GM19328 (cell line): ENCODE results near the gene P2RX7.
"Not testable (repeated sequence)": the region's sequence is repeated elsewhere in the genome, so short reads cannot be mapped to it uniquely, and the experiment has no call there.

ENCODE experiments used
- ATAC-seq: cut with Tn5 transposase; IDR thresholded peaks from one replicate; pipeline ENCODE4 v1.9.1; 2021; ENCODE audit warnings: mild to moderate bottlenecking, moderate library complexity; ENCODE audit not compliant: unreplicated experiment

P2RX7 gene

GRCh38 chr12:121202407-121203355, 70.0 kb downstream of the P2RX7 start:
- no peak for ATAC-seq

DNA sequence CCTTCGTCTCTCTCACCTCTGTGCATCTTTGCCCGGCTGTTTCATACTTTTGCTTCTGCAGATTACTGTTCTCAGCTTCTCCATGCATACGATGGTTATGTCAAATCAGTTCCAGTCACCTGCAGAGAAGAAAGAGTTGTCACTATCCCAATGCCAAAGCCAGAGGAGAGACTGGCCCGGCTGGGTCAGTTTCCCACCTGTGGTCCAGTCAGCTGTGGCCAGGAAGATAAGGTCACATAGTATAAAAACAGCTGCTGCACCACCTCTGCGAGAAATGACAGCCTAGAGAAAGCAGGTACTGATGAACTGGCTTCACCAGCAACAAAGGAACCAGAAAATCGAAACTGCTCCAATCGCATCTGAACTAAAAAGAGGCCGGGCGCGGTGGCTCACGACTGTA, 70.8 kb downstream of the P2RX7 start:
- ATAC-seq = no peak

GRCh38 chr12:121205491-121205890, 72.8 kb downstream of the P2RX7 start:
- no peak for ATAC-seq

- ATAC-seq = not testable (repeated sequence)
Observed at GRCh38 chr12:121208571-121208970, 75.9 kb downstream of the P2RX7 start.

DNA sequence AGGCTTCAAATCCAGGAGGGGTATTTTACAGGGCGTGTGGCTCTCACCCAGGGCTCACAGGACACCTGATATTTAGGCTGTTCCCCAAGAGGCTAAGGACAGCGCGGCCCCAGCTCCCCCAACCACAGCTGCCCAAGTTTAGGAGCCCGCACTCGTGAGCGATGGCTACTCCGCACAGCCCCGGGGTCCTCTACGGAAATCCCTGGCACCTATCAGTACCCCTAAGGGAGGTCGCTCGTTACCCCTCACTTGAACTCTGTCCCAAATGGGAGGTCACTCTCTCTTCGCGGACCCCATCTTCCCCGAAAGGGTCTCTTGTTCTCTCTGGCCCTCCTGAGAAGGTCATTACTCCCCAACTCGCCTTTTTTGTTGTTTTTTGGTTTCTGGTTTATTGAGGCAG, 76.5 kb downstream of the P2RX7 start:
- ATAC-seq = no peak

DNA sequence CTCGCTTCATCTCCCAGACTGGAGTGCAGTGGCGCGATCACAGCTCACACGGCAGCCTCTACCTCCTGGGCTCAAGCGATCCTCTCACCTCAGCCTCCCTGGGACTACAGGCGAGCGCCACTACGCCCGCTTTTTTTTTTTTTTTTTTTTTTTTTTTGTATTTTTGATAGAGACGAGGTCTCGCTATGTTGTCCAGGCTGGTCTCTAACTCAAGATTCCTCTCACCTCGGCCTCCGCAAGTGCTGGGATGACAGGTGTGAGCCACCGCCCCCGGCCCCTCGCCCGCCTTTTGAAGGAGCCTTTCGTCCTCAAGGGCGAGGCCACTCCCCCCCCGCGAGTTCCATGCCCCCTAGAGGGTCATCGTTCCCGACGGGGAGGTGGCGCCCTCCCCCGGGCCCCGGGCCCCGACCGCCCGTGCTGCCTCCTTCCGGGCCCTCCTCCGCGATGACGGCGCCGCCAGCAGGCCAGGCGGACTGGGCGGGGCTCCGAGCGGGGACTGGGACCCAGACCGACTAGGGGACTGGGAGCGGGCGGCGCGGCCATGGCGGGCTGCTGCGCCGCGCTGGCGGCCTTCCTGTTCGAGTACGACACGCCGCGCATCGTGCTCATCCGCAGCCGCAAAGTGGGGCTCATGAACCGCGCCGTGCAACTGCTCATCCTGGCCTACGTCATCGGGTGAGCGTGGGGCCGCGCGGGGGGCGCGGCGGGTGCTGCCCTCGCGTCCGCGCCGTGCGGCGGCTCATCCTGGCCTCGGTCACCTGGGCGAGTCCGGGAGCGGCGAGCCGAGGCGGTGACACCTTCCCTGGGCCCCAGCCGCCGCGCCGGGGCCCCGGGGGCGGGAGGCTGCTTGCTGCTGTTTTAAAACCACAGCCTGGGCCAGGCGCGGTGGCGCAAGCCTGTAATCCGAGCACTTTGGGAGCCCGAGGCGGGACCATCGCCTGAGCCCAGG, 77.2 kb downstream of the P2RX7 start, which contains the start of gene P2RX4:
Gene P2RX4, plus strand, starts transcription at position 506 of the 949 bp plus-strand sequence. Its CDS starts 36 bp downstream, at position 542.
- peak; percentile 88 for ATAC-seq

DNA sequence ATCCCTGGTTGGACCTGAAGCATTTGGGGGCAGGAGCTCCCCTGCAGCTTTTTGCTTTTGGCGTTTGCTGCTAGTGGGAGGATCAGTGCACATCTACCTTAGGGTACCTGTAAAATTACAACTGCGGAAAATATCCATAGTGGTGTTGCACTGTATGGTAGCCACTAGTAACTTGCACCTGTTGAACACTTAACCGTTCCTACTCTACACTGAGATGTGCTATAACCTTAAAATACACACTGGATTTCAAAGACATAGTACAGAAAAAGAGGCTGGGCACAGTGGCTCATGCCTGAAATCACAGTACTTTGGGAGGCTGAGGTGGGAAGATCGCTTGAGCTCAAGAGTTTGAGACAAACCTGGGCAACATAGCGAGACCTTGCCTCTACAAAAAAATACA, 80.2 kb downstream of the P2RX7 start:
- no peak for ATAC-seq

DNA sequence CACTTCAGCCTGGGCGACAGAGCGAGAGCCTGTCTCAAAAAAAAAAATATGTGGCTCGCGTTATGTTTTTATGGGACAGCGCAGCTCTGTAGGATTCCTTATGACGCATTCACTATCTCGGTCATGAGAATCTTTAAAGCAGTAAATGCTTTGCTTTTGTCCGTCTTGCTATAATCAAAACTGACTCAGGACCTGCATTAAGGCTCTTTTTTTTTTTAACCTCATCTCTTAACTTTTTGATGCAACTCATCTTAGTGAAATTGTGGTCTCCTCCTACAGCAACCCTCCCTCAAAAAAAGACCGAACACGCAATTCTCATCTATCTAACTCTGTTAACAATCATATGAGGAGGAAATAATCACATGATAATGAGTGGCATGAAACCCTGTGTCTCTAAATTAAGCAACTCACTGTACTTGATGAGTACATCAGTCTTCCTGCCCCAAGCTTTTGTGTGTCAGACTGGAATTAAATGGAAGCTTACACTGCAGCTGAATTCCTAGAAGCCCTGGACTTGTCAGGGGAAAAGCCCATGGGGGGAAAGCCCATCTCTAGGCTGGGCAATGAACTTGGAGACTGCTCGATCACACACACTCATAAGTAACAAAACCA, 81.6 kb downstream of the P2RX7 start:
- no peak for ATAC-seq

GRCh38 chr12:121214855-121215745, 82.4 kb downstream of the P2RX7 start:
- no peak for ATAC-seq

DNA sequence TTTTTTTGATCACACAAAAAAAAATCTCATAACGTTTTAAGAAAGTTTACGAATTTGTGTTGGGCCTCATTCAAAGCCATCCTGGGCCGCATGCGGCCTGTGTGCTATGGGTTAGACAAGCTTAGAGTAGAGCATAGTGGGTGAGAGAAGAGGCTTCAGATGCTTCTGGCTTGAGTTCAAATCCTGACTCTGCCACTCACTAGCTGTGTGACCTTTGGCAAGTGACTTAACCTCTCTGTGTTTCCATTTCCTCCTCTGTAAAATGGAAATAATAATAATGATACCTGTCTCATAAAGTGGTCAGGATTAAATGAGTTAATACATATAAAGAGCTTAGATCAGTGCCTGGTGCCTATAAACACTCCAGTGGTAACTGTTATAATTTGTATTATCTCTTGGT, 83.4 kb downstream of the P2RX7 start:
- ATAC-seq = no peak

GRCh38 chr12:121217063-121217462, 84.4 kb downstream of the P2RX7 start:
- ATAC-seq = no peak

DNA sequence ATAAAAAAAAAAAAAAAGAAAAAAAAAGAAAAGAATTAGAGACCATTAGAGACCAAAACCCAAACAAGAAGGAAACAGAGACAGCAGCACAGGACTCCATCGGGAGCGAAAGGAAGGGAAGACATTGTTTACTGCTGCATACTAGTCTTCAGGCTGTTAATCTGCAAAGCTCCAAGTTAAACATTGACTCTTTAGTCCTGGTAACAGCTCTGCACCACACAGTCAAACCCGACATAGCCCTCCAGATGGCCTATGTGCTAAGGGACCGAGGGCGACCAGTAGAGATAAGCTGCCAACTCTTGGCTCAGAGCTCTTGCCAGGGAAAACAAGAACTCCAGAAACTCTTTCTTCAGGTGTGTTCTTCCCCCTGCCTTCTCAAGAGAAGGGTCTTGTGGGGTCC, 85.1 kb downstream of the P2RX7 start:
- ATAC-seq = no peak

GRCh38 chr12:121218588-121219352, 86.1 kb downstream of the P2RX7 start:
- no peak for ATAC-seq

DNA sequence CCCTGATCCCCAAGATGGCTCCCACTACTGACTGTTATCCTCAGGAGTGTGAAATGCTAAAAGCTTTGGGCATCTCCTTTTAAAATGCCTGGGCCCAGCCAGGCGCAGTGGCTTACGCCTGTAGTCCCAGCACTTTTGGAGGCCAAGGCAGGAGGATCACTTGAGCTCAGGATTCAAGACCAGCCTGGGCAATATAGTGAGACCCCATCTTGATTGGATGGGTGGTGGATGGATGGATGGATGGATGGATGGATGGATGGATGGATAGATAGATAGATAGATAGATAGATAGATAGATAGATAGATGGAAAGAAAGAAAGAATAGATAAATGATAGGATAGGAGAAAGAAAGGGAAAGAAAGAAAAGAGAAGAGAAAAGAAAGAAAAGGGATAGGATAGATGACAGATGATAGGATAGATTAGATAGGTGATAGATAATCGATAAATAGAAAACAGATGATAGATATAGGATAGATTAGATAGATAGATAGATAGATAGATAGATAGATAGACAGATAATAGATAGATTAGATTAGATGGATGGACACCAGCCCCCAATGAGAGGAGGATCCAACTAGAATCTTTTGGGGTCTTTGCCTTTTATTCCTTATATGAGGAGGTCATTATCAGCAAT, 86.8 kb downstream of the P2RX7 start:
- no peak for ATAC-seq

GRCh38 chr12:121222847-121223246, 90.2 kb downstream of the P2RX7 start:
- ATAC-seq = no peak

DNA sequence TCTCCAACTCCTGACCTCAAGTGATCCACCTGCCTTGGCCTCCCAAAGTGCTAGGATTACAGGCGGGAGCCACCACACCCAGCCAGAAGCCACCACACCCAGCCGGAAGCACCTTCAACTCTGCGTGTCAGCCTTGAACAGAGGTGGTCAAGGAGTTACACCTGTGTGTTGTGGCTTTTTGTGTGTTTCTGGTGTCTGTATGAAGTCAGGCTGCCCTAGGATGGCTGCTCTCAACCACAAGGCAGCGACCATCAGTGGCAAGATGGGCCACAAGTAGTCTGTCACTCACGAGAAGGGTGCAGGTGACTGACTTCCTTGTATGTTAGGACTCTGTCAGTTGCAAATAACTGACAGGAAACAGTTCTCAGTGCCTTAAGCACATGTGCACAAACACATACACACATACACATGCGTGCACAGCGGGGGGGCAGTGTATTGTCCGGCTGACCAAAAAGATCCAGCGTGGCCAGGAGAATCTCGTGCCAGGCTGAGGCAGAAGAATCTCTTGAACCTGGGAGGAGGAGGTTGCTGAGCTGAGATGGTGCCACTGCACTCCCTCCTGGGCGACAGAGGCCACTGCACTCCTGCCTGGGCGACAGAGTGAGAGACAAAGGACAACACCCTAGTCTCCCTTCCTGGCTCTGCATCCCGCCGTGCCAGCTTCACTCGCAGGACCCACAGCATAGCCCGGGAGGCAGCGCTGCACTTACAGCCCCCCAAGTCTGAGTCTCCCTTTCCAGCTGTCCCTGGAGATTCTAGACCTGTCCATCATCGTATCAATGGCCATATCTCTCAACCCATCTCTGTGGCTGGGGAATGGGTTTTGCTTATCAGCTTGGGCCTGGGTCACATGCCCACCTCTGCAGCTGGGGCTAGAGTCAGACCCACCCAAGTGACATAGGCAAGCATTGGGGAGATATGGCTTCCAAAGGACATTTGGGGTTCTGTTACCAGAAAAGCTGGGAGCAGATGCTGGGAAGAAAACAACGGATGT, 90.9 kb downstream of the P2RX7 start:
- ATAC-seq = no peak

DNA sequence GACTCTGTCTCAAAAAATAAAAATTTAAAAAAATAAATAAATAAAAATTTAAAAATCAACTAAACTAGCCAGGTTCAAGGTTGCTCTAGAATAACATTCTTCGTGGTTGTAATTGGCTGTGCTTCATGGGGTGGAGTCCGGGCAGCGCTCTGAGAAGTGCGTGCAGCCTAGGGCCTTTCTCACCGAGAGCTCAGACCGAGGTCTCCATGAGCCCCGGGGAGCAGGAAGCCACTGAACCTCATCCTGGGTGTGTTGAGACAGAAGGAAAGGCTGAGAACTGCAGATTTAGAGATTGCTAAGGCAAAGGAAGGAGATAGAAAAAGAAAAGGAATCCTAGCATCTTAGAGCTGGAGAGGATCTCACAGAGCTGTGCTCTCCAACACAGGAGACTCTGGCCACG, 91.9 kb downstream of the P2RX7 start:
- ATAC-seq = no peak

GRCh38 chr12:121226399-121226798, 93.7 kb downstream of the P2RX7 start:
- ATAC-seq = no peak
